NCI-H1436 (cell line): ENCODE data around the gene MICOS13.
A peak's percentile ranks its signal among the peaks of the same experiment; 100 is the strongest.
"Not testable (repeated sequence)": the region's sequence is repeated elsewhere in the genome, so short reads cannot be mapped to it uniquely, and the experiment has no call there.

Source experiments
- DNase-seq: peaks from one replicate; lab custom pipeline; 2025; lab: John Stamatoyannopoulos, UW

MICOS13 gene, protein sequence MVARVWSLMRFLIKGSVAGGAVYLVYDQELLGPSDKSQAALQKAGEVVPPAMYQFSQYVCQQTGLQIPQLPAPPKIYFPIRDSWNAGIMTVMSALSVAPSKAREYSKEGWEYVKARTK

GRCh38 chr19:5680437-5681368 lies at the start of gene MICOS13, which contains the start of gene HSD11B1L:
Gene MICOS13 (minus strand): TSS chr19:5680516. CDS start chr19:5680486, 30 bp downstream.
Gene HSD11B1L (plus strand): TSS chr19:5681027. CDS start chr19:5684833, 3,806 bp downstream.
- peak; percentile 99 for DNase-seq

DNA sequence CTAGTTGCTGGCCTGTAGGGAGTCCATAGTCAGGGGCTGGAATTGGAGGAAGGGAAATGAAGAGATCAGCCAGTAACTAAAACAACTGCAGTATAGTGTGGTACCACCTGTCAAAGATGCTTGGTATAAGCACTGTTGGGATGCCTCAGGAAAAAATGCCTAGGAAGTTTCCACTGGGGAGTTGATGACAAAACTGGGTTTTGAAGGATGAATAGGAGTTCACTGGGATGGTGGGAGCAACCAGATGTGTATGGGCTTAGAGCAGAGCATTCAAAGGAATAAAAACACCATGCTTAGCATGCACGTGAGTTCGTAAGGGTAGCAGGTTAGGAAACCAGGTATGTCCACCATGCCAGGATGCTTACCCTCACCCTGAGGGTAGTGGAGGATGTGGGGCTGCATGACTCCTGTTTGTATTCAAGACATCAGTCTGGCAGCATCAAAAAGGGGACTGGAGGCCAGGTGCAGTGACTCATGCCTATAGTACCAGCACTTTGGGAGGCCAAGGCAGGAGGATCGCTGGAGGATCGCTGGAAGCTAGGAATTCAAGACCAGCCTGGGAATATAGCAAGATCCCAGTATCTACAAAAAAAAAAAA lies 47.2 kb upstream of the MICOS13 start:
- no peak for DNase-seq

DNA sequence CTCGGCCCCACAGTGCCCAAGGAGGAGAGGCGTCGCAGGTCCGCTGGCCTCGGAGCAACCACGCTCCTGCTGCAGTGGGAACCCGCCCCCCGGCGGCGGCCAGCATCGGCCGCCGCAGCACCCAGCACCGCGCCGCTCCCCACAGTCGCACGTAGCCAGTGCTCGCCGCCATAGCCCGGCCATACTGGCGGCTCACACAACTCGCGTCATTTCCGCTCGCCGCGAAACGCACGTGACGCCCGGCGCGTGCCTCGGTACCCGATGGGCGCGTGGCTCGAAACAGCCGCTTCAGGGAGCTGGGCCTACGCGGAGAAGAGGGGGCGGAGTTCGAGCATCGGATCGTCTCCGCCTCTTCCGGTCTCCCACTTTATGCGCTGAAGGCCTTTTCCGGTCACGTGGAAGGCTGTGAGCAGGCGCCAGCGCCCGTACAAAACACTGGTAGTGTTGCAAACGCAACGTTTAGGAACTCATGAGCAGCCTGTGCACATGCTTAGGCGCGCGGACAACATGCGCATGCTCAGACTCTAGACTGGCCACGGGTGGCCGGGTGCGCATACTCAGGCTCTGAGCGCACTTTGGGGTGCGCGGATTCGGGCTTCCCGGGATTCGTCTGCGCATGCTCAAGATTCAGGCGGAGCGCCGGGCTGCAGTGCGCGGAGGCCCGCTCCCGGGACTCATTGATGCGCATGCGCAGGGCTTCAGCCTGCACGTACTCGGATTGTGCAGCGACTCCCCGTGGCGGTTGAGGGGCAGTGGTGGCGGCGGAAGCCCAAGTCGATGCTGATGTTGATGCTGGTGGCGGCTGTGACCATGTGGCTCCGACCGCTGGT lies 39.9 kb upstream of the MICOS13 start, which contains the start of the genes CATSPERD and LONP1:
Gene CATSPERD (plus strand): TSS at position 677 of the 830 bp plus-strand sequence. CDS start 101 bp downstream, at position 778.
Gene LONP1 (minus strand): TSS at position 186 of the 830 bp plus-strand sequence. CDS start 14 bp downstream, at position 172.
- peak; percentile 98 for DNase-seq

DNA sequence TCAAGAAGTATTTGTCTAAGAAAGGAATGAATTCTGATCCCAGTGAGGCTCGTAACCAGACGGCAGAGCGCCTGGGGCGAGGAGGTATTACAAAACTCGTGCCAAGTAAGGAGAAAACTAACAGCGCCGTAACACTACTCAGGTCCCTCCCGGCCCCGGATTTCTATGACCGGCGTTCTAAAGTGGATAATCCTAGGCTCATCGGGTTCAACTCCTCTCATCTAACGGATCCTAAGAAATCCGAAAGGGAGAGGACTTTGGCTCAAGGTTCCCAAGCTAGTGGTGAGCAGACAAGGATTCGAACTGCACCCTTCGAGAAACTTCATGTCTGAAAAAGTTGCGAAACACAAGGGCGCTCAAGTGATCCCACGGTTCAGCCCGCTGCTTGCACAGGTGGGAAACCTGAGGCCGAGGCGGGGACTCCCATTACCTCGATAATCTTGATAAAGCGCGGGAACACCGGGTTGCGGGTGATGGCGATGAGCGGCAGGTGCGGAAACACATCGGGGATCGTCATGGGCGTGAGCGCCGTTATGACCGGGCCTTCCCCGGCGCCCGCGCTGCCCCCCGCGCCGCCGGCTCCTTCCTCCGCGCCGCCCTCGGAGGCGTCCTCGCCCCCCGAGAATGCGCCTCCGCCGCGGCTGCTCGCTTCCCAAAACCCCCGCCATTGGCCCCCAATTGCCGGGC lies 39.1 kb upstream of the MICOS13 start:
- DNase-seq: peak; percentile 7

DNA sequence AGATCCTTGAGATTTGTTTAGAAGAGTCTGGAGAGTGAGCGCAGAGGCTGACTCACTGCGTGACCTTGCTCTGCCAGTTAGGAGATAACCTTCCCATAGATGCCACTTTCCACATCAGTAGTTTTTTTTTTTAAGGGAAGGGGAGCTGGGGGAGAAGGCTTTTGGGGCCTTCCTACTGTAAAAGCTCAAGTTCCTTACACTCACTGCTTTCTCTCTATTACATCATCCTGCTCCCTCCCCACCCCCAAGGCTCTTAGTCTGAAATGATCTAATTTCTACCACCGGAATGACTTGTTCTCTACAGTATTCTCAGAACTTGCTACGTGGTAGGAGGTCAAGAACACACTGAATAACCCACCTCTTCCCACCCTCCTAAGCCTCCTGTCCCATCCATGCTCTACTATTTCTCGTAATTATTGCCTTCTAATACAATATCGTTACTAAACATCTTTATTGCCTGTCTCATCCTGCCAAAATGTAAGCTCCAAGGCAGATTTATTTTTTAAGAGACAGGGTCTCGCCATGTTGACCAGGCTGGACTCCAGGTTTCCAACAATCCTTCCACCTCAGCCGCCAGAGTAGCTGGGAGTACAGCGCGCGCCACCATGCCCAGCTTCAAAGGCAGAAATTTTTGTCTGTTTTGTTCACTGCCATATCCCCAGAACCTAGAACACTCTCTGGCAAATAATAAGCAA lies 38.4 kb upstream of the MICOS13 start:
- DNase-seq: peak; percentile 8

DNA sequence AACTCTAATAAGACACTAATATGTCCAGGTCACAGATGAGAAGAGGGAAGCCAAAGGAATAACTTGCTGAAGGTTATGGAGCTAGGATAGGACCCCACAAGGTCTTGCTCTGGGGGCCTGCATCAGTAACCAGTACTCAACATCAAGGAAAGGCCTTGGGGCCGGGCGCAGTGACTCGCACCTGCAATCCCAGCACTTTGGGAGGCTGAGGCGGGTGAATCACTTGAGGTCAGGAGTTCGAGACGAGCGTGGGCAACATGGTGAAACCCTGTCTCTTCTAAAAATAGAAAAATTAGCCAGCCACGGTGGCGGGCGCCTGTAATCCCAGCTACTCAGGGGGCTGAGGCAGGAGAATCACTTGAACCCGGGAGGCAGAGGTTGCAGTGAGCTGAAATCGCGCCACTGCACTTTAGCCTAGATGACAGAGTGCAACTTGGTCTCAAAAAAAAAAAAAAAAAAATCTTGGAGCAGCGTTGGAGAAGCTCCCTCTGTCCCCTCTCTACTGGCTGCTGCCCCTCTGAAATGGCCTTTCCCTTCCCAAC lies 37.8 kb upstream of the MICOS13 start:
- DNase-seq: no peak

GRCh38 chr19:5717215-5717935 lies 37.1 kb upstream of the MICOS13 start:
- DNase-seq: no peak

GRCh38 chr19:5714816-5715215 lies 34.5 kb upstream of the MICOS13 start:
- DNase-seq: no peak

DNA sequence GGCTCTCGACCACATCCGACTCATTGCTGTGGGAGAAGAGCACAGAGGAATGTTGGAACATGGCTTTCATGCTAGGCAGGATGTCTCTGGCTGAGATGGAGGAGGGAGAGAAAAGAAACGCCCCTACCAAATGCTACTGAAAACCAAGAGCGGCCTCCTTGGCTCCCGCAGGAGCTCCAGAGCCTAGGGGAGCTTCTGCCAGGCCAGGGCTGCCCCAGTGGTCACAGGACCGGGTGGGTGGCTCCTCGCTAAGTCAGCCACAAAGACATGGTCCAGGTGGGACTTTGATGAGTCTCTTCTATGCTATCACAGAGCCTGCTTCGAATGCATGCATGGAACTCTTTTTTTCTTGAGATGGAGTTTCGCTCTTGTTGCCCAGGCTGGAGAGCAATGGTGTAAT lies 32.9 kb upstream of the MICOS13 start:
- DNase-seq: no peak

DNA sequence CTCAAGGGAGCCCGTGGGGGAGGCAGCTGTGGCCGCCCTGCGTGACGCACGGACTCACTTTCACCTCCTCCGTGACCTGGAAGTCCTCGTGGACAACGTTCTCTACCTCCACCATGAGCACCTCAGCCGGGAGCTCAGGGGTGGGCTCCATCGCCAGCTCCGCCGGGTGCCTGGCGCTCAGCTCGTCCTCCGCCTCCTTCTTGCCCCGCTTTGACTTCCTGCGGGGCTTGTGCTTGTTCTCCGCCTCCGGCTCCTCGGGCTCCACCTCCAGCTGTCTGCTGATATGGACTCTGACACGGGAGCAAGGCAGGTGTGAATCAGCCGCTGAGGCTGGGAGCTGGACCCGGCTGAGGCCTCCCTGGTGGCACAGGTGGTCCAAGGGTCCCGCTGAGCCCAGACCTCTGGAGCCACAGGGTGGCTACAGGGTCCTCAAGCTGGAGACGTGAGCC lies 31.4 kb upstream of the MICOS13 start:
- no peak for DNase-seq

GRCh38 chr19:5711025-5711424 lies 30.7 kb upstream of the MICOS13 start:
- DNase-seq: no peak

DNA sequence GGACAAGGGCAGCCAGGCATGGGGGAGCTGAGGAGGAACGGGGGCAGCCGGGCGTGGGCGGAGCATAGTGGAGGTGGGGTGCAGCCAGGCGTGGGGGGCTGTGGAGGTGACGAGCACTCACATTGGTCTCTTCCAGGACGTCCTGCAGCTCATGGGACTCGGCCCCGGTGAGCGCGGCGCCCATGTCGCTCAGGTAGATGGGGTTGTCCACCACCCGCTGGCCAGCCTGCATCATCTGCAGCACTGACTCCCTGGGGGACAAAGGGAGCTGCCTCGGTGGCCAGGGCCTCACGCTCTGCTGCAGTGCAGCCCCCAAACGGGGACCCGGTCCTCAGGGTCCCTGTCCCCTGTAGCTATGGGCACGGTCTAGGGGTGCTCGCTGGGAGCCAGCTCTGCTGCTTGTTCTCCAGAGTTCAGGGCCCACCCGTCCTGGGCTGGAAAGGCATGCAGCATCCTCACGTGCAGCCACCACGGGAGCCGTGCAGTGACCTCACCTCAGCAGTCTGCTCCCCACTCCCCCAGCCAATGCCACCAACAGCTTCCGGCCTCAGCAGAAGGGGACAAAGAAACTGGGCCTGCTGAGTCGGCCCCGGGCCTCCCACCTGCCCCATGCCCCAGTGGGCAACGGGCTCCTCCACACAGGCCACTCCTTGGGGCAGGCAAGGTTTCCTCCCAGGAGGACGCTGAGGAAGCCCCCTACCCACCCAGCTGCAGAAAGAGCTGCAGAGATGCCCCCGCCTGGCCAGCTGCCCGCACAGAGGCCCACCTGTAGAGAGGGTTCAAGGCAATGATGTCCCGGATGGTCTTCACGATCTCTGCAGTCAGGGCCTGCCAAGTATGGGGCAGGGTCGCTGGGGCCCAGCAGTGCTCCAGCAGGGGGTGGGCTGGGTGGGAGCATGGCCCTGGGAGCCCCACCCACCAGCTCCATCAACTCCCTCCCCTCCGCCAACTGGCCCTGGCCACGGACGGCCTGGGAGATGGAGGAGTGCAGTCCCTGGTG lies 27.6 kb upstream of the MICOS13 start:
- DNase-seq: no peak

GRCh38 chr19:5706876-5707573 lies 26.7 kb upstream of the MICOS13 start:
- no peak for DNase-seq

DNA sequence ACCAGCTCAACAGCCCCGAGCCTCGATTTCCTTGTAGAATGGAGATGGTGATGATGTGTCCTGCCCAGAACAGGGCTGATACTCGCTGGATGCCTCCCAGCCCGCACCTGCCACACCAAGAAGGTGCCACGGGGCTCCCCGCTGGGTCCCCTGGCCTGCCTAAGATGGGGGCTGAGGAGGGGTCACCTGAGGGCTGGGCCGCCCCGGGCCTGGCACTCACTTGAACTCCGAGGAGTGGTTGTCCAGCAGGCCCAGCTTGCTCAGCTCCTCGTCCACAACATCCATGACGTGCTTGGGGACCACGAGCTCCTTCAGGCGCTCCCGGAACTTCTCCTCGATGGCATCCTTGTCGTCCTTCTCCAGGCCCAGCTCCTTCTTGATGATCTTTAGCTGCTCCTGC lies 25.2 kb upstream of the MICOS13 start:
- no peak for DNase-seq

- DNase-seq: no peak
These were observed 23.8 kb upstream of the MICOS13 start for GRCh38 chr19:5703819-5704818.

DNA sequence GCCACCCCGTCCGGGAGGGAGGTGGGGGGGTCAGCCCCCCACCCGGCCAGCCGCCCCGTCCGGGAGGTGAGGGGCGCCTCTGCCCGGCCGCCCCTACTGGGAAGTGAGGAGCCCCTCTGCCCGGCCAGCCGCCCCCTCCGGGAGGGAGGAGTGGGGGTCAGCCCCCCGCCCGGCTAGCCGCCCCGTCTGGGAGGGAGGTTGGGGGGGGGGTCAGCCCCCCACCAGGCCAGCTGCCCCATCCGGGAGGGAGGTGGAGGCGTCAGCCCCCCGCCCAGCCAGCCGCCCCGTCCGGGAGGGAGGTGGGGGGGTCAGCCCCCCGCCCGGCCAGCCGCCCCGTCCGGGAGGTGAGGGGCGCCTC lies 21.7 kb upstream of the MICOS13 start:
- not testable (repeated sequence) for DNase-seq
